Hindlimb muscle (tissue), 1 donor: ENCODE measurements around the gene ARHGAP25. TPM values are rescaled to one million over a fixed set of nuclear protein-coding genes. Genes with fewer than 3 reads are reported as not detected.

Experiments used
- DNase-seq: peaks from one replicate; pipeline ENCODE4 v3.0.0-alpha.2; 2013
- polyA plus RNA-seq: library from polyadenylated mRNA; unstranded; fragments of 120-200 nt; gene quantifications from one replicate; pipeline ENCODE4 v1.2.1, GENCODE V29; 2013; ENCODE audit not compliant: insufficient read length

ARHGAP25 gene, protein sequence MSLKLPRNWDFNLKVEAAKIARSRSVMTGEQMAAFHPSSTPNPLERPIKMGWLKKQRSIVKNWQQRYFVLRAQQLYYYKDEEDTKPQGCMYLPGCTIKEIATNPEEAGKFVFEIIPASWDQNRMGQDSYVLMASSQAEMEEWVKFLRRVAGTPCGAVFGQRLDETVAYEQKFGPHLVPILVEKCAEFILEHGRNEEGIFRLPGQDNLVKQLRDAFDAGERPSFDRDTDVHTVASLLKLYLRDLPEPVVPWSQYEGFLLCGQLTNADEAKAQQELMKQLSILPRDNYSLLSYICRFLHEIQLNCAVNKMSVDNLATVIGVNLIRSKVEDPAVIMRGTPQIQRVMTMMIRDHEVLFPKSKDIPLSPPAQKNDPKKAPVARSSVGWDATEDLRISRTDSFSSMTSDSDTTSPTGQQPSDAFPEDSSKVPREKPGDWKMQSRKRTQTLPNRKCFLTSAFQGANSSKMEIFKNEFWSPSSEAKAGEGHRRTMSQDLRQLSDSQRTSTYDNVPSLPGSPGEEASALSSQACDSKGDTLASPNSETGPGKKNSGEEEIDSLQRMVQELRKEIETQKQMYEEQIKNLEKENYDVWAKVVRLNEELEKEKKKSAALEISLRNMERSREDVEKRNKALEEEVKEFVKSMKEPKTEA
- 3.7 TPM for polyA plus RNA-seq

DNA sequence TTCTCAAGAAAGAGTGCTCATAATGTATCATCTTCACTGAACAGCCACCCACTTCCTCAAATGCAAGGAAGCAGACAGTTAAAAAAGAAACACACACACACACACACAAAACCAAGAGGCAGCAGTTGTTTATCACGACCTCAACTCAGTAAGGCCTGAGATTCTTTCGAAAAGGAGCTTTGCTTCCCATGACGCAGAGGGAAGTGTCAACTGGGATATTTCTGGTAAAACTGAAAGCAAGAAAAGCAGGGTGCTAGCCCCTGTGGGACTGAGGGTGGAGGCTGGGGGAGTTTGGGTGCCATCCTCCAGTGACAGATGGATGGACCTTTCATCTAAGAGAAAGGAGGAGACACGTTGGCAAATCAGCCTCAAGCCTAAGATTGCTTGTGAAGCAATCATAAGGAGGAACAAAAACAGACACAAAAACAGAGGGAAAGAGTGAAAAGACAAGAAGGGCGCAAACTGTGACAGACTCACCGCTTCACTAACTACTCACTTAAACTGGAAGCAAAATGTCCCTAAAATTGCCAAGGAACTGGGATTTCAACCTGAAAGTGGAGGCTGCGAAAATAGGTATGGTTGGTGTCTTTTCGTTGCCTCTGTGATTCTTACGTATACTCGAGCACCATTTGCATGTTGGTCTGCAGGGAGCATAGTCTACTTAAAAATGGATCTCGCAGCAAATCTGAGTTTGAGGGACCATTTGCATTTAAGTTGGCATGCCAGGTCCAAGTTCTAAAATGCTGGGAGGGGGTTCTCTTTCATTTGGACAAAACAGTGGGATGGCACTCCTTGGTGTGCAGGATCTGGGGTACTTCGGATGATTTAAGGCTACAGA lies at the start of gene ARHGAP25:
TSS of gene ARHGAP25 (plus strand) at position 124 of the 838 bp plus-strand sequence. CDS start at position 513, 389 bp downstream.
- no peak for DNase-seq

DNA sequence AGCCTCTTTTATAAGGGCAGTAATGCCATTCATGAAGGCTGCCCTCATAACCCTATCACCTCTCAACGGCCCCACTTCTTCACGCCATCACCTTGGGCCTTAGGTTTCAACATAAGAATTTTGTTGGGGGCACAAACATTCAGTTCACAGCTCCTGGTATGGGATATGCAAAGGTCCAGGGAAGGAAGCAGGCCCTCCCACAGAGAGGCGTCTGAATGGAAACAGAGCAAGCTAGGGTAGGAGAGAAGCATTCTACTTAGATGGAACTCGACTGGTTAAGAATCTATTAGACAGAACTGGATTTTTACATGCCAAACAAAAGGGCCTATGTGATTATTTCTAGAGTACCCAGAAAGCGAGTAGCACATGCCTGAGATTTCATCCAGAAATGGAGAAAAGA lies 48.4 kb upstream of the ARHGAP25 start:
- DNase-seq, result no peak

DNA sequence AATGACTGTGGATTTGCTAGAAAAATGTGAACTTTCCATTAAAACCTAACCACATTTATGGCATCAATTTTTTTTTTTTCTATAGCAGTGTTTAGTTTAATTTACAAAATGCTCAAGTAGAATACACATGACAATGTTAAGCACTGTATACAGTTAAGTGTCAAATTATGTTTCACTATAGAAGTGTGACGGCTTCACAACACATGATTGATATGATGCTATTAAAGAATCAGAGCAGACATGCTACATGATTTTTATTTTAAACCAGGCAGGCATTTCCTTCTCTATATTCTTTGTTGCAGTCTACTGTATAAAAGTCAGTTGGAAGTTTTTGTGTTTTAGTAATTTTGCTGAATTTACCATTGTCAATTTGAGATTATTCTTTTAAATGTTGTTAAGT lies 47.6 kb upstream of the ARHGAP25 start:
- no peak for DNase-seq

DNA sequence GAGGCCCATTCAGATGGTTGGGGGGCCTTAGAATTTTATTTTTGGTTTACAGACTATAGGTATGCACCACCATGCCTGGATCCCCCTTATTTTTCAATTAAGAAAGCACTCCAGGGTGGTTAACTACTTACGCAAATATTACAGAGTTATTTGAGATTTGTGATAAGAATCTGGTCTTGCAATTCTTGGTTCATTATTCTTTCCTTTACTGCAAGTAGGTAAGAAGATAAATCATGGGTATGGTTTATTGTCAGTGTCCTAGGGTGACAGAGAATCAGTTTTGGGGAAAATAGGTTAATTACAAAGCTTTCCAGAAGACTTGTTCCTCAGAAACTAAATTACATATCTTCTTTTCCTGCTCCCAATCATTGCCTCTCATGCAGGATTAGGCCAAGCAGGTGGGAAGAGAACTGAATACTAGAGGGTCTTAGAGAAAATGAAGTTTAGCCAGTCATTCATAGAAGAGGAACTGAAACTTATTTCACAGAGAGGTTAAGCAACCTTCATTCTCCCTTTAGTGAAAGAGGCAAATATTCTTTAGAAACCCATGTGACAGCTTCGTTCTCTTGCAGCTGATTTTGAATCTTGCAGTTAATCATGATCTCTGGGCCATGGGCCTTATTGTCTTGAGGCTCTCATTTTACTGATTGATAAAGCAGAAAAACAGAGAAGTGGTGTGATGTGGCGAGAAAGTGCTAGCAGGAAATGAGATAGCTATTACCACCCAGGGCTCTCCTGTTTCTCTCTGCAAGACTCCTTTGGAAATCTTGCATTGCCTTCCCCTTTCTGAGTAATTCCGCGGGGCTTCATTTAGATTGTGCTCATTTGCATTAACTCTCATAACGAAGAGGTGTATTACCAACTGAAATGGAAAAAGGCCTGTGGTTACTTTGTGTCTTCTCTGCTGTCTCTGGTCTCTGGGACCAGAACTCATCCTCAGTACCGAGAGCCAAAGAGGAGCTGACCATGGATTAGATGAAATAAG lies 44.8 kb upstream of the ARHGAP25 start:
- DNase-seq, result no peak

DNA sequence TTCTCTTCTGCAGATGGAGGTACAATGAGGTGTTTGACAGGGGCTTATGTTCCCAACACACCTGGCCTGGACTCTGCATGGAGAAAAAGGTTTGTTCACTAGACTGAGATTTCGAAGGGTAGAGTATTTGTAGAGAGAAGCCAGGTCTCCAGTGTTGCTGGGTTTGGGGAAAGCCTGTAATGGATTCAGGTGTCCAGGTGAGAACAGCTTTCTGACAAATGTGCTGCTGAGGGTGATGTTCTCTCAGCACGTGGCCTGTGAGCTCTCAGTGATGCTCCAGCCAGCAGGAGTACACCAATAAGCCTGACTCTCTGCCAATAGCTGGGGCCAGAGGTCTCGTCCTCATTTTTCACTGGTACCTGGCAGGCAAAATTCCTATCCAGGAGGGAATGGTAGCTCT lies 43.8 kb upstream of the ARHGAP25 start:
- DNase-seq, result no peak

DNA sequence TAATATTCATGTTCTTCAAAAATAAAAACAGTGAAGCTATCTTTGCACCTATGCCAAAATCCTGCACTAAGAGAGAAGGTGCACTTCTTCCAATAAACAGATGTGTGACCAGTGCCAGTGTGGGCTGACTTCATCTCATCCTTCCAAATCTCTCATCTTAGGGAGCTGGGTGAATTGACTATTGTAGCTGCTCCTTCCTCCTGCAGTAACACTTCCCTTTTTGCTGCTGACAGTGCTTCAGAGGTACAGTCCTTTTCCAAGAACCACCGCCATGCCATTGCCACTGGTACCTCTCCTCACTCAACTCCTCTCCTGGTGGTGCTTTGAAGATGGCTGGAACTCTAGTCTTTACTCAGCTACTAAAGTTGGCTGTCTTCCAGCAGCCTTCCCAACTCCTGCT lies 42.1 kb upstream of the ARHGAP25 start:
- no peak for DNase-seq

DNA sequence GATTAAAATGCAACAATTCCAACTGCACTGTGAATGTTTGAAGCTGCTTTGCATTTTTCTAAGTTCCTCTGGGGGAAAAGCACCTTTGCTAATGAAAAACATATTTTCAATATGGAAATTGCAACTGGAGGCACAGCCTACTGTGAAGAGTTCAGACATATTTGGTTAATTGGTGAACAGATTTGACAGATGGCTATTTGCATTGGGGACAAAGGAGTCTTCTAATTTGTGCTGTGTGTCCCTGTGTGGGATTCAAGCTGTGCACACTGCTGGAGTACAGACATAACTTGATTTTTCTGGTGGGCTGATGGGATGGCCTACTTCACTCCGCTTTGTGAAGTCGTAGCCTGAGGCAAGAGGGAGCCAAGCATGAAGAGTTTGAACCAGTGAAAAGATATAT lies 40.7 kb upstream of the ARHGAP25 start:
- DNase-seq, result no peak

DNA sequence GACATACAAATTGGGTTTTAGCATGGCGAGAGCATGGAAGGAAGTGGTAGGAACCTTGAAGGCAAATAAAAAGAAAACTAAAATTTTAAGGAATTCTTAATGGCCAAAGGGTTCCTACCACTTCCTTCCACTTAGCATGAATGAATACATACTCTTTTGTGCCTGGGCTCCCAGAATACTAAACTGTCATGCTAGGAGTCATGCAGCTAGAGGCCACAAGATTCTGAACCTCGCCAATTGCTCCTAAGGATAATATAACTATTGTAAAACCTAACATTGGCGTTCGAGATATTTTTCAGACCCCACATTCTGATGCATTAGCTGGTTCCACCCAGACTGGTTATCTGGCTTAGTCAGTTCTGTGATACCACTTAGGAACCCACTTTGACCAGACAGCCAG lies 38.6 kb upstream of the ARHGAP25 start:
- no peak for DNase-seq

DNA sequence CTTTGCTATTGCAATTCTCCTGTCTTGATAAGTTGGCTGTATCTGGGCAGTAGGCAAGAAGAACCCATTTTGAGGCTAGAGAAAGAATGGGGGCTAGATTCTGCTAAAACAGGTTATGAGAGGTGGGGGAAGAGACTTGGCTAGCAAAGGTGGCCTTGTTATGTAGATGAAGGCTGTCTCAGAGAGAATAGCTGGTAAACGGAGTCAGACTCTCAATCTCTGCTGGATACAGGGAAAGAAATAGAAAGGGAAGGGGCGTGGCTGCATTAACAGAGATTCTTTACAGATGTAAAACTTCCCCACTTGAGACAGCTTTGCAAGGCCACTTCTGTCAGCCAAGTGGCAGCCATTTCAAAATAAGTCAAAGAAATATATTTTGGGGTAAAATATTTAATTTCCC lies 38.1 kb upstream of the ARHGAP25 start:
- DNase-seq, result no peak

DNA sequence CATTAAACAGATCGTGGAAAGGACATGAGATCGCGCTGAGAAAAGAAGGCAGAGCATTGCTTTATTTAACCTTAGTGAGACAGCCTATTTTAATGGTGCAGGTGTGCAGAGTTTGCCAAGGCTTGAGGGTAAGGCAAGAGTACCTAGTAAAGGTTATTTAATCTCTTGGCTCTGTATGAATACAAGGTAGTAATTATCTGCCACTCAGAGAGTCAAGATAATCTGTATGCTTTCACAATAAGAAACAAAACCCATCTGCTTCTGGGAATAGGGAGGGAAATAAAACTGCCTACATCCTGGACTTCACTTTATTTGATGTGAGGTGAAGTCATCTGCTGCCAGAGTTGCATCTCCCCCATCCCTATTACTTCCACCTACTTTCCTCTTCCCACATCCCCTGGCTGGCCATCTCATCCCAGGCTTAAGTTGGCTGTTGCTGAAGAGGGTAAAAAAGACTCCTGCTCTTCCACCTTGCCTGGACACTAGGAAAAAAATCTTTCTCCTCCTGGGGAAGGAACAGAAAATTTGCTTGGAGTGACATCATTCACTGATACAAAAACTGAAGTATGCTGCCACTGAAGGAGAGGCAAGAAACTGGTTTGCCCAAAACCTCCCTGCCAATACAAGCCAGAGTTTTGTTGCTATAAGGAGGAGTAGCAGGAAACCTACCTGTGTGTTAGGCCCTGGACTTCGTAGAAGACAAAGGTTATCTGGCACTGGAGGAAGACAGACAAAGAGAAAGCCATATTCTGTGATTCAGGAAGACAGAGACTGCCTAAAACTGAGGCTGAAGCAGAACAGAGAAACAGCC lies 35.8 kb upstream of the ARHGAP25 start:
- no peak for DNase-seq

DNA sequence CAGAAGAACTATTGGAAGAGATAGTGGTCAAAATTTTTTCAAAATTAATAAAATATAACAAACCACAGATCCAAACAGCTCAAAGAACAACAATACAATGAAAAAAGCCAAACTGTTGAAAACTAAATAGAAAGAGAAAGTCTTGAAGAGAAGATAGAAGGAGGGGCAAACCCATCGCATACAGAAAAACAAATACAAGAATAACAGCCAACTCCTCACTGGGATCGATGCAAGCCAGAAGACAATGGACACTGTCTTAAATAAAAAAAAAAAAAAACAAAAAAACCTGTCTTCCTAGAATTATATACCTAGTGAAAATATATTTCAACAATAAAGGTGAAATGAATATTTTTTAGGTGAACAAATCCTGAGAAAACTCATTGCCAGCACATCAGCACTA lies 34.1 kb upstream of the ARHGAP25 start:
- DNase-seq, result no peak

DNA sequence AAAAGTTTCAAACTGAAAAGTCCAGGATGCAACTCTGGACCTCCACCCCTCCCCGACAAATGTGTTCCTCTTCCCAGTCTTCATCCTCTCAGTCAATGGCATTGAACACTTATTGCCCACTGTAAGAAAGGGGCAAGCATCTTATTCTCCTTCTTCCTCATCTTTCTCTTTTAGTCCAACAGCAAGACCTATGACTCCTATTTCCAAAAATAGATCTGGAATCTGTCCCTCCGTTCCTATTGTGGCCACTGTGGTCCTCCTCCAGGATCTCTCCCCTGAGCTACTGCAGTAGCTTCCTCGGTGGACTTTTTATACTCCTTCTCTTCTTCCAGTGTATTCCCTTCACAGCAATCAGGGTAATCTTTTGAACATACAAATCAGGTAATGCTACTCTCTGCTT lies 28.0 kb upstream of the ARHGAP25 start:
- no peak for DNase-seq

DNA sequence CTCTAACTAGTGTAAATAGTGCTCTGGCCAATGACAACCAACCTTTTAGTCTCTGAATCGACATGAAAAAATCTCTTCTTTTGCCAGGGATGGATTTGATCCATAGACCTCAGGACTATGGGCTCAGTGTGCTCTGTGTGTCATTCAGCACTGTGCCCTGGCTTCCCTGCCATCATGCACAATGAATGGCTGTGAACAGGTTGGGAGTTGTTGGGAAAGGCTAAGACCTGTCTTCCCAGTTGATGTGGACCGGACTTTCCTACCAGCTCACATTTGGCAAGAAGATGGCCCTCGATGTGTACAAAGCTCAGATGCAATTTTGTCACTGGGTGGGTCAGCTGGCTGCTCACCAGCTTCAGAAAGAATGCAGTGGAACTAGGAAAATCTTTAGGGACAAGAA lies 26.0 kb upstream of the ARHGAP25 start:
- DNase-seq, result no peak

DNA sequence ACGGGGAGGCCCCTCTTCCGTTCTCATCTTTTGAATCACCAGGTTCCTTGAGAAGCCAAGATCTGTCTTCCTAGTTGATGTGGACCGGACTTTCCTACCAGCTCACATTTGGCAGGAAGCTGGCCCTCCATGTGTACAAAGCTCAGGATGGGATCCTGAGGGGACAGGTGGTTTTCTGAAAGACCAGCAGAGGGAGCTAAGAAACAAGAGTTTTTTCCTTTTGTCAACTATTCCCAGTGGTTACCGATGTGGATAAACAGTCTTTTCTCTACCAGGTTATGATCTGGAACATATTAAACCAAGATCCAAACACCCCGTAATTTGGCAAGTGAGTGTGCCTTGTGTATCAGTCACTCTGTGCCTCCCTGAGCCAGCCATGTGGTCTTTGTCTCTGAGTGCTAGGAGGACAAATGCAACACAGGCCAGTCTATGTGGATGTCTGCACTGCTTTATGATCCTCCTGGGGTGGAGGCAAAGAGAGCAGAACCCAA lies 25.1 kb upstream of the ARHGAP25 start:
- DNase-seq, result no peak

DNA sequence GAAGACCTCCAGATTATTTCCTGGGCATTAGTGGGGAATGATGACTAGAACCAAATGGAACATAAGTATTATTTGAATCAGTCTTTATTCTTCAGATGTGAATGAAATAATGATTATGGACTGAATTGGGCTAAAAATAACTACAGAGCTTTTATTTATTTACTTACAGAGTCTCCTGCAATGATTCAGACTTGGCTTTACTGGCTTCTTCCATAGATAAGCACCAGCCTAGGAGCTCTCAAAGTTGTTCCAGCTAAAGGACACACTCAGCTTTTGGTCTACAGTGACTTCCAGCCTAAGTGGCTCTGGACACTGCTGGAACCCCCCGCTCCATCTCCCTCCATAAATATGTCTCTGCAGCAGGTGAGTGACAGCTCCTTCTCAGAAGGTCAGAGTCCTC lies 24.3 kb upstream of the ARHGAP25 start:
- DNase-seq, result no peak

DNA sequence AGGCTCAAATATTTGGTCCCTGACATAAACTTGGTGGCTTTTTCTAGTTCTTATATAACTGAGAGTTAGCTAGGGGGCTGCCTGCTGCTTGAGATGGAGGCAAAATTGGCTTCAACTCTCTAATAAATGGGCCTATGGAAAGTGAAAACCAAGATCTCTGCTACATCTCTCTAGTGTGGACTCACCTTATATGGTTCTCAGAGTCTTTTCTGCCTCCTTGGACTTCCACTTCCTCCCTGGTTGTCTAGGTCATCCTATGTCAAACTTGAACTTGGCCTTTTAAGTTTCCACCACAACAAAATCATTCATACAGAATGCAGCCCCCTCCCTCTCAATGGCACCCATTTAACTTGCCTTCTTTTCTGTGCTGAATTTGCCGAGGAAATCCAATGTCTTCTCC lies 23.9 kb upstream of the ARHGAP25 start:
- DNase-seq, result no peak

DNA sequence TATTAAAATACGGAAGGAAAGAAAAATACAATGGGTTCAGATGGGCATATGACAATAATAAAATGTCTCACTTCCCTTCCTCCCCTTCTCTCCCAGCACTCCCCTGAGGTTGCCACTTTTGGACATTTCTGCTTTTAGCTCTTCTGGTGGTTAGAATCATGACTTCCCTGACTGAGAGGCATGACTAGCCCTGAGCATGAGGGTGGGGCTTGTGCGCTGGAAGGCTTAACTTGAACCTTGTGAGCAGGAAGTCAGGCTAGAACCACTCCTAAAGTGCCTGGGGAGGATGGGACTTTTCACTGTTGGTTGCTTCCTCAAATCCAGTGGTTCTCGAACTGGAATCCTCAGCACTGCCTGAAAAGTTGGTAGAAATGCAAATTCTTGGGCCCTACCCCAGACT lies 19.7 kb upstream of the ARHGAP25 start:
- DNase-seq, result peak; percentile 27

DNA sequence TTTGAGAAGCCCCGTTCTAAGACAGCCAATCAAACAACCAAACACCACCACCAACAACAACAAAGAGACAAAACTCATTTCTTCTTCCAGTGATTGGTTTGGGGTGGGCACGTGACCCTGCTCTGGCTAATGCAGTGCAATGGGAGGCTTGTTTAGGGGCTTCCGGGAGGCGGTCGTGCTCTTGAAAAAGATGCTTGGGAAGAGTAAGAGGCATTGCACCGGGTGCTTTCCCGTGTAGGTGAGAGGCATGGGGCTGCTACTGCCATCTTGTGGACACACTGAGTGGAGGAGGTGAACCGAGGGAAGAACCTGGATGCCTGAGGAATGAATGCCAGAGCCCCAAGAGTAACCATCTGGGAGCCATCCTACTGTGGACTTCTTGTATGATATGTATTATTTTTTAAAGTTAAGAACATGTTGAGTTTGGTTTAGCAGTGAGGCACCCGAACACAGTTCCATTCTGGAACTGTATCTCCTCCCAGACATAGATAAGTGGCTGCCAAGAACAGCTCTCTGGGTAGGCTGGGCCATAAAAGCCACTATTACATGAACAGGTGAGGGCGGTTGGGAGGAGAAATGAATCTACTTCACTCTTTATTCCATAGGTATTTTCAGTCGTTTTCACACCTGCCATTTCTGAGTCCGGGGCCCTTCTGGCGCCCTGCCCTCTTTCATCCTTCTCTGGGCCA lies 19.1 kb upstream of the ARHGAP25 start:
- peak; percentile 27 for DNase-seq

DNA sequence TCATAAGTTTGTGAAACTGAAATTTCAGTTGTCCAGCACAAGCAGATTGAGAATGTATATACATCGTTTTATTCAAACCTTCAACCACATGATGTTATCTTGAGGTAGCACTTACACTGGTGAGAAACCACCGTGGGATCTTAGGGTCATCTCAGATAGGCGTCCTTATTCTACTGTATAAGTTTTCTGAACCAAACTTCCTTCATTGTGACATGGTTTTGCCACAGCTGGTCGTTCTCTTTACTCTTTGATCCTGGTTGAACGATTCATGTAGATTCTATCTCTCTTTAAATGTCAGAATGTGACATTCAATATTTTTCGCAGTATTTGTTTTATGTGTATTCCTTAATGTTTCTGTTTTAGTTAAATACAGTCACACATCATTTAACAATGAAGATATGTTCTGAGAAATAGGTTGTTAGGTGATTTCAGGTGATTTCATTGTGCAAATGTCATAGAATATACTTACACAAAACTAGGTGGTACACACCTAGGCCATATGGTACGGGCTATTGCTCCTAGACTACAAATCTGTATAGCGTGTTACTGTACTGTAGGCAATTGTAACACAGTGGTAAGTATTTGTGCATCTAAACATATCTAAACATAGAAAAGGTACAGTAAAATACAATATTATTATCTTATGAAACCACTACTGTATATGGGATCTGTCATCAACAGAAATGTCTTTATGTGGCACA lies 17.9 kb upstream of the ARHGAP25 start:
- DNase-seq, result no peak

DNA sequence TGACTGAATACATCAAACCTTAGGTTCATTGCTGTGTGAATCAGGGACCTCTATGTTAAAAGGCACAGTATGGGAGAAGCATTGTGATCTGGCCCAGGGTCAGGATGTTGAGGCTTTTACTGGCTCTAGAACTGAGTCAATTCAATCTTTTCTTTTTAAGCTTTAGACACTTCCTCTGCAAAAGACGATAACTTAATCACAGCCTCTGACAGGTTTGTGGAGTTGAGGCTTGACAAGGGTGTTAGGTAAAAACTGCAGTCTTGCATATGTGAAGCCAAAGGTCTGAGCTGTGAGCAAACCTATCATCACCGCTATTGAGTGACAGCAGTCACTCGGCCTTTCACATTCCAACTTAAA lies 17.3 kb upstream of the ARHGAP25 start:
- no peak for DNase-seq
